Testis (tissue), 2 donors: Measurements from ENCODE around the gene SLC17A2.

ENCODE experiments used
- POLR2A ChIP-seq: fragments of 450-650 bp; IDR thresholded peaks from one replicate; pipeline ENCODE4 v1.6.1; 2017; ENCODE audit warnings: antibody characterized with exemption, mild to moderate bottlenecking, moderate library complexity
- TF ChIP-seq, protein P1 (sequence below), 3 experiments: fragments of 450-650 bp in 2 of 3; fragments of 200-600 bp in 1 of 3; sonication (generic) in 1 of 3; IDR thresholded peaks; one replicate each; pipeline ENCODE4 v1.5.1; 2016 to 2019; ENCODE audit warnings: antibody characterized with exemption in 3 of 3, mild to moderate bottlenecking in 2 of 3, moderate library complexity in 1 of 3

DNA sequence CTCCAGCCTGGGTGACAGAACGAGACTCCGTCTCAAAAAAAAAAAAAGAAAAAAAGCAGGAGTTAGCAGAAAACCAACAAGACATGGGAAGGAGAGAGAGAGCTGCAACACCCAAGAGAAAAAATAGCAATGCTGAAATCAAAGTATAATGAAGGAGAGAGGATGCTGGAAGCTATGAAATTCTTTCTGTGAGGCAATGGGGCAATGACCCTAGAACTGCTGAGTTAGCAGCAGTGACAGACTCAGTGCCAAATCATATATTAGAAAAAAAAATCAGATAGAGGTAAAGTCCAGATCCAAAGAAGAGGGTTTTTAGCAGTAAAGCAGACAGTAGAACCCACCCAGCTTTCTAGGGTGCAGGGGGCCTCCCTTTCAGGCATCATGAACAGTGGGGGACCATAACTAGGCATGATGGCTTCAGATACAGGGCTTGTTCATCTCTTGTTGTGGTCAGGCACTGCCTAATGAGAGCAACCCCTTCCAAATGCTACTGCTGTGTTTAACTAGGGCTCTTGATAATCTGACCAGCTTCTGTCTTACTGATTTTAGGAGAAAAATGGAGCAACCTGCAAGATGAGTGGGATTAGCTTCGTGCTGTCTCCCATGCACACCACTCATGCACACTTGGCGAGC is 26.9 kb downstream of the SLC17A2 start:
- TF ChIP-seq, protein P1, sequence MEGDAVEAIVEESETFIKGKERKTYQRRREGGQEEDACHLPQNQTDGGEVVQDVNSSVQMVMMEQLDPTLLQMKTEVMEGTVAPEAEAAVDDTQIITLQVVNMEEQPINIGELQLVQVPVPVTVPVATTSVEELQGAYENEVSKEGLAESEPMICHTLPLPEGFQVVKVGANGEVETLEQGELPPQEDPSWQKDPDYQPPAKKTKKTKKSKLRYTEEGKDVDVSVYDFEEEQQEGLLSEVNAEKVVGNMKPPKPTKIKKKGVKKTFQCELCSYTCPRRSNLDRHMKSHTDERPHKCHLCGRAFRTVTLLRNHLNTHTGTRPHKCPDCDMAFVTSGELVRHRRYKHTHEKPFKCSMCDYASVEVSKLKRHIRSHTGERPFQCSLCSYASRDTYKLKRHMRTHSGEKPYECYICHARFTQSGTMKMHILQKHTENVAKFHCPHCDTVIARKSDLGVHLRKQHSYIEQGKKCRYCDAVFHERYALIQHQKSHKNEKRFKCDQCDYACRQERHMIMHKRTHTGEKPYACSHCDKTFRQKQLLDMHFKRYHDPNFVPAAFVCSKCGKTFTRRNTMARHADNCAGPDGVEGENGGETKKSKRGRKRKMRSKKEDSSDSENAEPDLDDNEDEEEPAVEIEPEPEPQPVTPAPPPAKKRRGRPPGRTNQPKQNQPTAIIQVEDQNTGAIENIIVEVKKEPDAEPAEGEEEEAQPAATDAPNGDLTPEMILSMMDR (IDR thresholded peaks at IDR 0.05): no peak
- TF ChIP-seq POLR2A: no peak
